GM19099 (cell line): ENCODE results near the gene HMOX1.

ENCODE experiments used
- POLR2A ChIP-seq: IDR thresholded peaks from 3 replicates; pipeline ENCODE4 v1.6.1; 2011; ENCODE audit warnings: low read depth; ENCODE audit not compliant: insufficient read length; ENCODE audit errors: extremely low read depth

Gene HMOX1

GRCh38 chr22:35386670-35387288 lies 5.9 kb downstream of the HMOX1 start:
- no peak for TF ChIP-seq POLR2A

- TF ChIP-seq POLR2A: no peak
Measured at GRCh38 chr22:35390933-35391332, 10.0 kb downstream of the HMOX1 start.

DNA sequence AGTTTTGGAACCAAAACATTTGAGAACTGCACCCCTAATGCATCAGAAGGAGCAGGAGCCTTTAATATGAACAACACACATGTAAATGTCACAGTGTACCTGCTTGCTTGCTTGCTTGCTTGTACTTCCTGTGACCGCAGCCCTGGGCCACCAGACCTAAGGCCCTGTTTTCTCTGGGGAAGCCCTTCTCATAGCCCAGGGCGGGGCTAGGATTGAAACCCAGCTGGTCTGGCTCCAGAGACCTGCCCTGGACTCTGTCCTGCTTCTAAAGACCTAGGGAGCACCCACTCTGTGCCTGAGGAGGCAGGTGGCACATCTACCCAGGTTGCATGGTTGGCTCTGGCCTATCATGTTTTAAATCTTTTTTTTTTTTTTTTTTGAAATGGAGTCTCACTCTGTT lies 11.5 kb downstream of the HMOX1 start:
- TF ChIP-seq POLR2A: no peak

DNA sequence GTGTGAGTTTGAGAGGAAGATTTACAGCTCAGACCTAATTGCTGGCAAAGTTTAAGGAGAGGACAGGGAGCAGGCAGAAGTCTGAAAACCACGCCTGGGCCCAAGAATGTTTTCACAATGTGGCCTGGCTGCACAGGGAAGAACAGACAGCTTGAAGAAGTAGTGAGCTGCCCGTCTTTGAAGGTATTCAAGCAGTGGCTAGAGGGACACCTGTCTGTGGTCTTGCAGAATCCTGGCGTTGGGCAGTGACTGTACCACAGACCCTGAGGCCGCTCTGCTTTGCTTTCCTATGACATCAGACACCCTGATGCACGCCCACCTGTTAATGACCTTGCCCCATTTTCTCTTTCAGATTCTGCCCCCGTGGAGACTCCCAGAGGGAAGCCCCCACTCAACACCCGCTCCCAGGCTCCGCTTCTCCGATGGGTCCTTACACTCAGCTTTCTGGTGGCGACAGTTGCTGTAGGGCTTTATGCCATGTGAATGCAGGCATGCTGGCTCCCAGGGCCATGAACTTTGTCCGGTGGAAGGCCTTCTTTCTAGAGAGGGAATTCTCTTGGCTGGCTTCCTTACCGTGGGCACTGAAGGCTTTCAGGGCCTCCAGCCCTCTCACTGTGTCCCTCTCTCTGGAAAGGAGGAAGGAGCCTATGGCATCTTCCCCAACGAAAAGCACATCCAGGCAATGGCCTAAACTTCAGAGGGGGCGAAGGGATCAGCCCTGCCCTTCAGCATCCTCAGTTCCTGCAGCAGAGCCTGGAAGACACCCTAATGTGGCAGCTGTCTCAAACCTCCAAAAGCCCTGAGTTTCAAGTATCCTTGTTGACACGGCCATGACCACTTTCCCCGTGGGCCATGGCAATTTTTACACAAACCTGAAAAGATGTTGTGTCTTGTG lies 12.5 kb downstream of the HMOX1 start:
- TF ChIP-seq POLR2A: no peak

DNA sequence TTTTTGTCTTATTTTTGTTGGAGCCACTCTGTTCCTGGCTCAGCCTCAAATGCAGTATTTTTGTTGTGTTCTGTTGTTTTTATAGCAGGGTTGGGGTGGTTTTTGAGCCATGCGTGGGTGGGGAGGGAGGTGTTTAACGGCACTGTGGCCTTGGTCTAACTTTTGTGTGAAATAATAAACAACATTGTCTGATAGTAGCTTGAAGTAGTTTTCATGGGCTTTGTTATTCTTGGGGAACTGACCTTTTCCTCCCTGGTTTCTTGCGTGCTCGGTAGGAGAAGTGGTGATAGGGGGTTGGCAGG lies 13.1 kb downstream of the HMOX1 start:
- TF ChIP-seq POLR2A: no peak

DNA sequence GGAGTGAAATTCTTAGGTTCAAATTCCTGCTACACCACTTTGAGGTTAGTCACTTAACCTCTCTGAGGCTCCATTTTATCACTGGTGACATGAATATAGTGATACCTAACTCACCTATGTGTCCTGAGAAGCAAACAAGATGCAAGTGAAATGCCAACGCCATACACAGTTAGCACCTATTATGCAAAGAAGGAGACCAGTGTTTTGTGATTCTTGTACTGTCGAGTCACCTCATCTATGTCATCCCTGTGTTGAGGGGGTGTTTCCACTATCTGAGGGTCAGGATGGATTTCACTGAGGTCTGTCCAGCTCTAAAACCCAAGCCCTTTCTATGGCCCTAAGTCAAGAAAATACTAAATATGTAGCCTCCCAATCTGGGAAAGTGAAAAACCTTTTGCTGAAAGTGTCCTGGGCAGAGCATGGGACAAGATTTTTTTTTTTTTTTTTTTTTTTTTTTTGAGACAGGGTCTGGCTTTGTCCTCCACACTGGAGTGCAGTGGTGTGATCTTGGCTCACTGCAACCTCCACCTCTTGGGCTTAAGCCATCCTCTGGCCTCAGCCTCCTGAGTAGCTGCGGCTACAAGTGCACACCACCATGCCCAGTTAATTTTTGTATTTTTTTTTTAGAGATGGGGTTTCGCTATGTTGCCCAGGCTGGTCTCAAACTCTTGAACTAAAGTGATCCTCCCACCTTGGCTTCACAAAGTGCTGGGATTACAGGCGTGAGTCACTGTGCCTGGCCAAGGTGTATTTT lies 14.1 kb downstream of the HMOX1 start:
- no peak for TF ChIP-seq POLR2A

- TF ChIP-seq POLR2A: no peak
Measured at GRCh38 chr22:35397095-35397904, 16.4 kb downstream of the HMOX1 start.

DNA sequence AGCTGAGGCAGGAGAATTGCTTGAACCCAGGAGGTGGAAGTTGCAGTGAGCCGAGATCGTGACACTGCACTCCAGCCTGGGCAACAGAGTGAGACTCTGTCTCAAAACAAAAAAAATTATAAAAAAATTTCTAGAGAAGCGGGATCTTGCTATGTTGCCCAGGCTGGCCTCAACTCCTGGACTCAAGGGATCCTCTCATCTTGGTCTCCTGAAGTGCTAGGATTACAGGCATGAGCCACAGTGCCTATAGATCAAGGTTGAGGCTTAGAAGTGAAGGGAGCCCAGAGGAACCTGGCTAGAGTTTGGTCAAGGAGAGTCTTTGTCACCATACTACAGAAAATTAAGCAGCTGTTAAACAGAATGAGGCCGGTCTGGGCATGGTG lies 17.7 kb downstream of the HMOX1 start:
- TF ChIP-seq POLR2A: no peak

DNA sequence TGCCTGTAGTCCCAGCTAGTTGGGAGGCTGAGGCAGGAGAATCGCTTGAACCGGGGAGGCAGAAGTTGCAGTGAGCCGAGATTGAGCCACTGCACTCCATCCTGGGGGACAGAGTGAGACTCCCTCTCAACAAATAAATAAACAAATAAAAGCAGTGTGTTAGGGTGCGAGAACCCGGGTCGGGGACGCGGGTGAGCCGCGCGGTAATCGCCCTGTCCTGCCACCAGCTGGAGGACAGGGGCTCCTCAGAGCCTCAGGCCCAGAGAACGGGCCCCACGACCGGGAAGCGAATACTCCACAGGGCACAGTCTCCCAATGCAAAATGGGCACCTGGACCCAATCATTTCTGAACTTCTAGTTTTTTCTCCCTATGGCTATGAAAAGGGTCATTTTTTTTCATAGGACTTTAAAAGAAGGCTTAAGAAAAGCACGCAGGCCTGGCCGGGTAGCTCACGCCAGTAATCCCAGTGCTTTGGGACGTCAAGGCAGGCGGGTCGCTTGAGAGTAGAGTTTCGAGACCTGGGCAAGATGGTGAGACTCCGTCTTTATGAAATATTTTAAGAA lies 18.3 kb downstream of the HMOX1 start:
- no peak for TF ChIP-seq POLR2A

DNA sequence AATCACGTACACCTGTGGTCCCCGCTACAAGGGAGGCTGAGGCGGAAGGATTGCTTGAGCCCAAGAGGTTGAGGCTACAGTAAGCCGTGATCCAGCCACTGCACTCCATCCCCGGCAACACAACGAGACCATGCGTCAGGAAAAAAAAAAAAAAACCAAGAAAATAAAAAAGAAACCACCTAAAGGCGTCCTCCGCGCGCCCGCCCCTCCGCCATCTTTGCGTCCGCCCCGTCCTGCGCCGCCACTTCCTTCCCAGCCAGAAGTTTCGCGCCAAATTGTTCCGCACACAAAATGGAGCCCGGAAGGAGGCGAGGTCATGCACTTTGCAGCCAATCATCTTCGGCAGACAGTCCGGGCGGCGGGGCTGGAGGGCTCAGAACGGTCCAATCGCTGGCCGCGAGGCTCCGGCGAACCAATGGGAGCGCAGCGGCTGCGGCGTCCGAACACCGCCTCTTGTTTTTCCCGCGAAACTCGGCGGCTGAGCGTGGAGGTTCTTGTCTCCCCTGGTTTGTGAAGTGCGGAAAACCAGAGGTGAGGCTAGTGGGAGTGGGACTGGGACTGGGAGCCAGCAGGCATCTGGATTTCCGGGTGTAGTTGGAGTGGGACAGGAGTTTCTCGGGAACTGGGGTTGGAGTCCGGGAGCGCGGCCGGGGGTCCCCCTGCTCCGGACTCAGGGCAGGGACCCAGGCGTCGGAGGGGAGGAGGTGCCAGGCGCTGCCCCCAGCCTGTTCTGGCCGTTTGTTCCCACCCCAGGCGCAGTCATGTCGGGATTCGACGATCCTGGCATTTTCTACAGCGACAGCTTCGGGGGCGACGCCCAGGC lies 19.0 kb downstream of the HMOX1 start, which contains the start of gene MCM5:
Gene MCM5 (plus strand): TSS at position 463 of the 823 bp plus-strand sequence. CDS start 299 bp downstream, at position 762.
- TF ChIP-seq POLR2A: peak; percentile 79

- TF ChIP-seq POLR2A: no peak
Measured at GRCh38 chr22:35400501-35400790, 19.6 kb downstream of the HMOX1 start.

DNA sequence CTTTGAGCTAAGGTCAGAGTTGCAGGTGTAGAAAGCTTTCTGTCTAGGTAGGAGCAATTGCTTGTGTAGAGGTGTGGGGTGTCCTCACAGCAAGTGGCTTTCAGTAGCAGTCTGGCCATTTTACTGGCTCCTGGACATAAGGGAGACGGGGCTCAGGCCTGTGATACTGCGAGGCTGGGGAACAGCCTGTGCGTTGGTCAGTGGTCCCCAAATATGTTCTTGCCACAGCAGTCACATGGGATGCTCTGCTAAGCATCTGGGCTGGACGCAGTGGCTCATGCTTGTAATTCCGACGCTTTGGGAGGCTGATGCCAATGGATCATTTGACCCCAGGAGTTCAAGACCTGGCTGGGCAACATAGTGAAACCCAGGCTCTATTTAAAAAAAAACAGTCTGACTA lies 21.0 kb downstream of the HMOX1 start:
- no peak for TF ChIP-seq POLR2A

DNA sequence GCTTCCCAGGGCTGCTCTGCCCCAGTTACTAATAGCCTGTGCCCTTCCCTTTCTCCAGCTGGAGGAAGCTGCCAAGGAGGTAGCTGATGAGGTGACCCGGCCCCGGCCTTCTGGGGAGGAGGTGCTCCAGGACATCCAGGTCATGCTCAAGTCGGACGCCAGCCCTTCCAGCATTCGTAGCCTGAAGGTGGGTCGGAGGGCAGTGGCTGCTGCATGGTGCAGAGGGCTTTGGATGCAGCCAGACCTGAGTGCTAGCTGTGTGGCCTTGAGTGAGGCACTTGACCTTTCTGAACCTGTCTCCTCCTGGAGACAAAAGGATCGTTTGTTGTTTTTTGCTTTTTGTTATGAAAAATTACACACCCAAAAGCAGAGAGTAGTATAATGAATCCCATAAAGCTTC lies 22.5 kb downstream of the HMOX1 start:
- TF ChIP-seq POLR2A: no peak

GRCh38 chr22:35404176-35404575 lies 23.3 kb downstream of the HMOX1 start:
- TF ChIP-seq POLR2A: no peak

GRCh38 chr22:35406443-35406842 lies 25.5 kb downstream of the HMOX1 start:
- no peak for TF ChIP-seq POLR2A

DNA sequence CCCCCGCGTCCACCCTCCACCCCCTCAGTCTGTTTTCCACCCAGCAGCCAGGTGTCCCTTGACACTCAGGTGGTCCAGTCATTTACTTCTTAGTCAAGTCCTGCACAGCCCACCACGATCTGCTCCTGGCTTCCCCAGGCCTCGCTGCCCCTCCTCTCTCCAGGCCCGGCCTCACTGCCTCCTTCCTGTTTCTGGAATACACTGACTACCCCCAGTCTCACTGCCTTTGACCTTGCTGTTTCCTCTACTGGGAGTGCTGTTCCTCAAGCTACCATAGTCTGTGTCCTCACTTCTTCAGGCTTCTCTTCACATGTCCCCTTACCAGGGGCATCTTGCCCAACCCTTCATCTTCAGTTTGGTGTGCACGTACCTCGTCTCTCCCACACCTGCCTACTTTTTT lies 26.5 kb downstream of the HMOX1 start:
- no peak for TF ChIP-seq POLR2A
